RWPE2 (cell line): ENCODE measurements around the gene CIAPIN1.

Experiments used
- ATAC-seq: fragments of 200-7000 bp; cut with Tn5 transposase; 3 replicates; pipeline ENCODE4 v1.9.1; 2021; ENCODE audit warnings: low read depth
- DNase-seq: peaks from one replicate; pipeline ENCODE4 v3.0.0-alpha.2; 2020; ENCODE audit warnings: low spot score
- H3K27ac ChIP-seq: fragments of 450-650 bp; 2 replicates; pipeline ENCODE4 v1.5.1; 2017; ENCODE audit warnings: mild to moderate bottlenecking; ENCODE audit not compliant: poor library complexity, severe bottlenecking
- H3K27me3 ChIP-seq: fragments of 250-450 bp; sonication (Bioruptor Pico); 2 replicates; pipeline ENCODE4 v1.5.1; 2021; ENCODE audit warnings: mild to moderate bottlenecking, moderate library complexity; ENCODE audit not compliant: insufficient read depth, poor library complexity, severe bottlenecking
- H3K36me3 ChIP-seq: fragments of 250-450 bp; sonication (Bioruptor Pico); 2 replicates; pipeline ENCODE4 v1.5.1; 2020; ENCODE audit warnings: low read depth, mild to moderate bottlenecking, moderate library complexity
- H3K4me1 ChIP-seq: fragments of 250-450 bp; sonication (Bioruptor Pico); 2 replicates; pipeline ENCODE4 v1.5.1; 2021; ENCODE audit warnings: mild to moderate bottlenecking, moderate library complexity; ENCODE audit not compliant: insufficient read depth, poor library complexity, severe bottlenecking
- H3K4me3 ChIP-seq: fragments of 250-450 bp; sonication (Bioruptor Pico); 2 replicates; pipeline ENCODE4 v1.5.1; 2021; ENCODE audit warnings: mild to moderate bottlenecking, moderate library complexity; ENCODE audit not compliant: severe bottlenecking
- H3K9me3 ChIP-seq: fragments of 250-450 bp; sonication (Bioruptor Pico); 2 replicates; pipeline ENCODE4 v1.5.1; 2021; ENCODE audit warnings: mild to moderate bottlenecking, moderate library complexity; ENCODE audit not compliant: severe bottlenecking
- TF ChIP-seq, protein P1 (sequence below): fragments of 450-650 bp; IDR thresholded peaks from one replicate; pipeline ENCODE4 v1.5.1; 2017; ENCODE audit warnings: mild to moderate bottlenecking, moderate library complexity; ENCODE audit not compliant: poor library complexity, severe bottlenecking

Gene CIAPIN1

GRCh38 chr16:57472665-57473060, 25.5 kb upstream of the CIAPIN1 start:
- Histone ChIP-seq H3K4me3 (no peak overlapping the region), H3K36me3 (peaks cover 50% of the 10 kb centered on the region), H3K4me1 (no peaks in the 10 kb centered on the region), H3K27me3 (no peaks in the 10 kb centered on the region), H3K9me3 (no peaks in the 10 kb centered on the region), H3K27ac (no peak overlapping the region)
- DNase-seq (no peak), ATAC-seq (peak; percentile 24; the same call in 2 of the 3 replicates)
- TF ChIP-seq, protein P1, sequence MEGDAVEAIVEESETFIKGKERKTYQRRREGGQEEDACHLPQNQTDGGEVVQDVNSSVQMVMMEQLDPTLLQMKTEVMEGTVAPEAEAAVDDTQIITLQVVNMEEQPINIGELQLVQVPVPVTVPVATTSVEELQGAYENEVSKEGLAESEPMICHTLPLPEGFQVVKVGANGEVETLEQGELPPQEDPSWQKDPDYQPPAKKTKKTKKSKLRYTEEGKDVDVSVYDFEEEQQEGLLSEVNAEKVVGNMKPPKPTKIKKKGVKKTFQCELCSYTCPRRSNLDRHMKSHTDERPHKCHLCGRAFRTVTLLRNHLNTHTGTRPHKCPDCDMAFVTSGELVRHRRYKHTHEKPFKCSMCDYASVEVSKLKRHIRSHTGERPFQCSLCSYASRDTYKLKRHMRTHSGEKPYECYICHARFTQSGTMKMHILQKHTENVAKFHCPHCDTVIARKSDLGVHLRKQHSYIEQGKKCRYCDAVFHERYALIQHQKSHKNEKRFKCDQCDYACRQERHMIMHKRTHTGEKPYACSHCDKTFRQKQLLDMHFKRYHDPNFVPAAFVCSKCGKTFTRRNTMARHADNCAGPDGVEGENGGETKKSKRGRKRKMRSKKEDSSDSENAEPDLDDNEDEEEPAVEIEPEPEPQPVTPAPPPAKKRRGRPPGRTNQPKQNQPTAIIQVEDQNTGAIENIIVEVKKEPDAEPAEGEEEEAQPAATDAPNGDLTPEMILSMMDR: no peak

- peaks cover 56% of the 10 kb centered on the region for H3K36me3 ChIP-seq
- no peak for DNase-seq
- H3K27ac ChIP-seq: no peak overlapping the region
Measured at GRCh38 chr16:57471852-57472664, 24.9 kb upstream of the CIAPIN1 start.

DNA sequence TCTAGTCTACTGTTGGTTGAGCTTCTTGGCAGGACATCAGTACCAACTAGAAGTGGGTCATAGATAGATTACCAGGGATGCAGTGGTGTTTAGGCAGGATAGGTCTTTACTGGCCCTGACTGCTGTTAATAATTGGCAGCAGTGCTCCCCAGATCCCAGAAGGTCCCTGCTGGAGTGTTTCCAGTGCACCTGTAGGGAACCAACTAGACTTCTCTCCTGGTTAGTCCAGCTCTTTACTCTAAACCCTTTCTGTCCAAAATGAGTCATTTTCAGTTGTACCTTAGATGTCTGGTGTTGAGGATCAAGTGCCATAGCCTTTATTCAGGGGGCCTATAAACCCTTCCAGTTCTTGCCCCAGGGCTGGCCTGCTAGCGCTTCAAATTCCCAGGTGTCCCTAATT, 24.0 kb upstream of the CIAPIN1 start:
- DNase-seq: no peak
- H3K27me3 ChIP-seq: no peaks in the 10 kb centered on the region
- H3K4me3 ChIP-seq: no peak overlapping the region
- no peaks in the 10 kb centered on the region for H3K9me3 ChIP-seq
- TF ChIP-seq, protein P1: no peak
- no peak for ATAC-seq
- H3K27ac ChIP-seq: no peak overlapping the region
- peaks cover 65% of the 10 kb centered on the region for H3K36me3 ChIP-seq
- no peaks in the 10 kb centered on the region for H3K4me1 ChIP-seq

More at GRCh38 chr16:57471852-57472664, 24.9 kb upstream of the CIAPIN1 start:
- TF ChIP-seq, protein P1: no peak
- Histone ChIP-seq H3K9me3 (no peaks in the 10 kb centered on the region), H3K4me3 (no peak overlapping the region), H3K4me1 (no peaks in the 10 kb centered on the region), H3K27me3 (no peaks in the 10 kb centered on the region)
- 0 out of 3 replicates have a peak, but pooled peaks have one; percentile 2 for ATAC-seq

DNA sequence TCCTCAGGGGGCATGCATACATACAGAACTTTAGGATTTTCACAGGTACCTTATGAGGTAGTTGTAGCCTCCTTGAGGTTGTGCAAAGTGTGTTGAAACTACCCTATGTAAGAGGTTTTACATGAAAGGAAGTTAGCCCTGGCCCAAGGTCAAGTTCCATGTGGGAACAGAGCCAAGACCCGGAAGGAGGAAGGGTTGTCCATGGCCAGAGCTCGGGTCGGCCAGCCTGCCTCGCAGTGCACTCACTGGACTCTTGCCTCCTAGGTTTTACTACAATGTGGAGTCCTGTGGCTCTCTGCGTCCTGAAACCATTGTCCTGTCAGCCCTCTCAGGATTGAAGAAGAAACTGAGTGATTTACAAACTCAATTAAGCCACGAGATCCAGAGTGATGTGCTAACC, 23.5 kb upstream of the CIAPIN1 start:
- no peaks in the 10 kb centered on the region for H3K4me1 ChIP-seq
- TF ChIP-seq, protein P1: no peak
- H3K36me3 ChIP-seq: peaks cover 70% of the 10 kb centered on the region
- H3K27ac ChIP-seq: no peak overlapping the region
- no peaks in the 10 kb centered on the region for H3K9me3 ChIP-seq
- DNase-seq (no peak), ATAC-seq (no peak)
- H3K4me3 ChIP-seq: no peak overlapping the region
- no peaks in the 10 kb centered on the region for H3K27me3 ChIP-seq

DNA sequence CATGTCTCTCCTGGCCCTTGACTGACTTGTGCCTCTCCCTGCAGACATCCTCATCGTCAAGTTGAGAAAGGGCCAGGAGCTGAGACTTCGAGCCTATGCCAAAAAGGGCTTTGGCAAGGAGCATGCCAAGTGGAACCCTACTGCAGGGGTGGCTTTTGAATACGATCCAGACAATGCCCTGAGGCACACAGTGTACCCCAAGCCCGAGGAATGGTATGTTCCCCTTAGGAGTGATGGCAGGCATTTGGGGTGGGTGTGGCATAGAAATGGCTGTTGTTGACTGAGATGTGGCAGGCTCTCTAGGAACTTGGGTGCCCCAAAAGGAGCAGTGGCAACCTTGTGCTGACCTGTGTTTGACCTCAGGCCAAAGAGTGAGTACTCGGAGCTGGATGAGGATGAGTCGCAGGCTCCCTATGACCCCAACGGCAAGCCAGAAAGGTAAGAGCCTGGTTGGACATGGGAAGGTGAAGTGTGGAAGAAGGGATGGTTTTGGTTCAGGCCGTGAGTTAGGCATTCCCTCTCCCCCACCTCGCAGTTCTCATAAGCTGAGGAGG, 22.8 kb upstream of the CIAPIN1 start:
- Histone ChIP-seq H3K4me1 (no peaks in the 10 kb centered on the region), H3K27me3 (no peaks in the 10 kb centered on the region), H3K27ac (no peak overlapping the region), H3K9me3 (no peaks in the 10 kb centered on the region), H3K36me3 (peaks cover 77% of the 10 kb centered on the region), H3K4me3 (no peak overlapping the region)
- ATAC-seq (no peak), DNase-seq (no peak)
- TF ChIP-seq, protein P1: no peak
